ENCODE measurements around the gene PANK3. TPM values are rescaled to one million over a fixed set of nuclear protein-coding genes. Genes with fewer than 3 reads are reported as not detected.
"Not testable (repeated sequence)": the region's sequence is repeated elsewhere in the genome, so short reads cannot be mapped to it uniquely, and the experiment has no call there.

PANK3 gene
- total RNA-seq, 1 donor from 2014 or later, result 26.3 TPM

DNA sequence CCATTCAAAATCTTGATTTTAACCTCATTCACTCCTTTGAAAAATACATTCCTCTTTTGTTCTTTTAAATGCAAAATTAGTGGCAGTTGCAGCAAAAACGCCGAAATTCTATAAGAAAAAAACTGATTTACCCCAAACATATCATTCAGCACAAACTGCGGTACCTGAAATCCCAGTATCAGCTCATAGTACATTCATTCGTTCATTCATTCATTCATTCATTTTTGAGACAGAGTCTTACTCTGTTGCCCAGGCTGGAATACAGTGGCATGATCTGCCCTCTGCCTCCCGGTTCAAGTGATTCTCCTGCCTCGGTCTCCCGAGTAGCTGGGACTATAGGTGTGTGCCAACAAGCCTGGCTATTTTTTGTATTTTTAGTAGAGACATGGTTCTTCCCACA lies 29.6 kb downstream of the PANK3 start:
- no peak for DNase-seq
- TF ChIP-seq CTCF (IDR thresholded peaks at IDR 0.05; ENCODE audit: borderline replicate concordance), result no peak
- Histone ChIP-seq H3K27me3 (ENCODE audit: low read depth) (no peaks in the 10 kb centered on the region), H3K4me1 (peaks cover 23% of the 10 kb centered on the region), H3K4me3 (no peak overlapping the region), H3K27ac (replicated peaks) (no peak overlapping the region), H3K9me3 (replicated peaks) (no peaks in the 10 kb centered on the region), H3K36me3 (peaks cover 16% of the 10 kb centered on the region)
- intact Hi-C loops (cut with micrococcal nuclease), result no loop called here

GRCh38 chr5:168537176-168537575 lies 42.0 kb downstream of the PANK3 start:
- no peak overlapping the region for H3K27ac ChIP-seq (replicated peaks)
- DNase-seq, result no peak
- peaks cover 14% of the 10 kb centered on the region for H3K27me3 ChIP-seq (ENCODE audit: low read depth)
- H3K4me3 ChIP-seq, result no peak overlapping the region
- H3K9me3 ChIP-seq (replicated peaks), result no peaks in the 10 kb centered on the region
- TF ChIP-seq CTCF (IDR thresholded peaks at IDR 0.05; ENCODE audit: borderline replicate concordance), result no peak
- H3K4me1 ChIP-seq, result no peaks in the 10 kb centered on the region
- intact Hi-C loops (cut with micrococcal nuclease), result no loop called here
- H3K36me3 ChIP-seq, result no peaks in the 10 kb centered on the region

- peaks cover 40% of the 10 kb centered on the region for H3K27me3 ChIP-seq (ENCODE audit: low read depth)
- H3K9me3 ChIP-seq (replicated peaks); intact Hi-C loops (cut with micrococcal nuclease); DNase-seq; H3K4me3 ChIP-seq; H3K36me3 ChIP-seq; H3K4me1 ChIP-seq; H3K27ac ChIP-seq (replicated peaks): not testable (repeated sequence)
These were observed 44.8 kb downstream of the PANK3 start for GRCh38 chr5:168534351-168534750.

GRCh38 chr5:168531987-168532864 lies 46.9 kb downstream of the PANK3 start:
- H3K27me3 ChIP-seq (ENCODE audit: low read depth), result peaks cover 52% of the 10 kb centered on the region
- peaks cover 9% of the 10 kb centered on the region for H3K4me1 ChIP-seq
- no peaks in the 10 kb centered on the region for H3K36me3 ChIP-seq
- H3K9me3 ChIP-seq (replicated peaks), result no peaks in the 10 kb centered on the region
- no peak overlapping the region for H3K4me3 ChIP-seq
- intact Hi-C loops (cut with micrococcal nuclease), result no loop called here
- H3K27ac ChIP-seq (replicated peaks), result no peak overlapping the region
- TF ChIP-seq CTCF (IDR thresholded peaks at IDR 0.05; ENCODE audit: borderline replicate concordance), result no peak
- DNase-seq, result no peak

DNA sequence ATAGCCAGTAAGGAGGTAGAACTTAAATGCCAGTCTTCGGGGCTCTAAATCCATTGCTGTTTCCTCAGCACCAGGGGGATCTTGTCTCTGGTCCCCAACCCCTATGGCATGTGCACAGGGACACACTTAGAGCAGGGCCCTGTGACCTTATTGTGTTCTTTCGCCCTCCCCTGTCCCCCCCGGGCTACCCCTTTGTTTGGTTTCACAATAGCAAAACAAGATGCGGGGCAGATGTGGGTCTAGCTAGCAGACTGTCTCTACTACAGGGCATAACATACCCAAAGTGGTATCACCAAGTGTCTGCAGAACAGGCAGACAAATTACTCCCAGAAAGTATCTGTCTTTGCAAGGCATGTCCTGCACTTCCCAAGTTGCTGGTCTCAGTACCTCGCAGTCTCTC lies 48.0 kb downstream of the PANK3 start:
- peaks cover 9% of the 10 kb centered on the region for H3K4me1 ChIP-seq
- intact Hi-C loops (cut with micrococcal nuclease), result no loop called here
- H3K27me3 ChIP-seq (ENCODE audit: low read depth), result peaks cover 52% of the 10 kb centered on the region
- no peak overlapping the region for H3K27ac ChIP-seq (replicated peaks)
- no peak for DNase-seq
- TF ChIP-seq CTCF (IDR thresholded peaks at IDR 0.05; ENCODE audit: borderline replicate concordance), result no peak
- H3K36me3 ChIP-seq, result no peaks in the 10 kb centered on the region
- no peak overlapping the region for H3K4me3 ChIP-seq
- no peaks in the 10 kb centered on the region for H3K9me3 ChIP-seq (replicated peaks)

GRCh38 chr5:168530621-168531150 lies 48.5 kb downstream of the PANK3 start:
- H3K4me1 ChIP-seq, result peaks cover 9% of the 10 kb centered on the region
- no peak overlapping the region for H3K4me3 ChIP-seq
- no peaks in the 10 kb centered on the region for H3K9me3 ChIP-seq (replicated peaks)
- no peak for DNase-seq
- H3K27me3 ChIP-seq (ENCODE audit: low read depth), result peaks cover 52% of the 10 kb centered on the region
- no peak for TF ChIP-seq CTCF (IDR thresholded peaks at IDR 0.05; ENCODE audit: borderline replicate concordance)
- intact Hi-C loops (cut with micrococcal nuclease), result no loop called here
- H3K27ac ChIP-seq (replicated peaks), result no peak overlapping the region
- no peaks in the 10 kb centered on the region for H3K36me3 ChIP-seq
